Measurements from ENCODE around the gene APOBEC4. TPM values are rescaled to one million over a fixed set of nuclear protein-coding genes. Genes with fewer than 3 reads are reported as not detected.
A peak's percentile ranks its signal among the peaks of the same experiment; 100 is the strongest.

The APOBEC4 gene
- total RNA-seq, 4 donors from 2014 or later = not detected

GRCh38 chr1:183597656-183598347, 55.3 kb downstream of the APOBEC4 start:
- Histone ChIP-seq H3K9me3 (no peaks in the 10 kb centered on the region), H3K4me1 (peaks cover 0 to 30% (median 7%) of the 10 kb centered on the region in 3 donors), H3K4me3 (no peak overlapping the region), H3K27ac (peak overlapping the region in 2 of 4 donors; percentile 14 to 21), H3K27me3 (no peaks in the 10 kb centered on the region), H3K36me3 (no peaks in the 10 kb centered on the region)
- 67 to 94% methylated on average over 4 to 5 of the region's 5 CpGs for WGBS, 2 donors
- TF ChIP-seq POLR2A (IDR thresholded peaks at IDR 0.05) (no peak), CTCF (IDR thresholded peaks at IDR 0.05) (no peak)
- no peak for DNase-seq
- intact Hi-C loops (cut with DNase I) = no loop called here

GRCh38 chr1:183596500-183596899, 56.6 kb downstream of the APOBEC4 start:
- no peak overlapping the region for H3K4me3 ChIP-seq
- no peak for TF ChIP-seq CTCF (IDR thresholded peaks at IDR 0.05)
- no peak for TF ChIP-seq POLR2A (IDR thresholded peaks at IDR 0.05)
- no peaks in the 10 kb centered on the region for H3K9me3 ChIP-seq
- no peaks in the 10 kb centered on the region for H3K36me3 ChIP-seq
- peaks cover 0 to 30% (median 7%) of the 10 kb centered on the region in 3 donors for H3K4me1 ChIP-seq
- 74 to 90% methylated on average over 5 of the region's 5 CpGs for WGBS, 2 donors
- DNase-seq = no peak
- no peaks in the 10 kb centered on the region for H3K27me3 ChIP-seq
- intact Hi-C loops (cut with DNase I) = no loop called here
- H3K27ac ChIP-seq = no peak overlapping the region

Other genes starting within 250 kb of the APOBEC4 start
- 1 to 10 TPM in 1 of 4 donors, under 1 TPM in 2, not detected in 1; 0.18 to 1.1 (median 0.26) TPM for gene NMNAT2, start 234.9 kb downstream of the APOBEC4 start, total RNA-seq
- 10 to 100 TPM; 15.8 to 46.5 (median 35.3) TPM for gene SMG7, start 180.8 kb downstream of the APOBEC4 start, total RNA-seq
- 10 to 100 TPM in 3 of 4 donors, 1 to 10 TPM in 1; 8.1 to 23.1 (median 14.3) TPM for gene NCF2, start 62.9 kb downstream of the APOBEC4 start, total RNA-seq
- 100 to 1,000 TPM in 2 of 4 donors, 10 to 100 TPM in 2; 90.2 to 136 (median 102) TPM for gene ARPC5, start 17.5 kb downstream of the APOBEC4 start, total RNA-seq
- gene RGL1, start 151.8 kb upstream of the APOBEC4 start, total RNA-seq = 10 to 100 TPM in 1 of 4 donors, 1 to 10 TPM in 3; 2.3 to 16.0 (median 5.7) TPM

All from esophagus squamous epithelium (tissue), 5 donors.